A172 (cell line): ENCODE results near the gene ZNF697. TPM values are rescaled to one million over a fixed set of nuclear protein-coding genes. Genes with fewer than 3 reads are reported as not detected.
"Not testable (repeated sequence)": the region's sequence is repeated elsewhere in the genome, so short reads cannot be mapped to it uniquely, and the experiment has no call there.

Experiments
- DNase-seq: peaks from one replicate; pipeline ENCODE4 v3.0.0-alpha.2; 2015; ENCODE audit warnings: low spot score
- total RNA-seq: library from RNA; depleted of rRNA; stranded (reverse); fragments of >200 nt; shearing (Covaris generic); gene quantifications from 2 replicates; pipeline ENCODE4 v1.2.3, GENCODE V29; 2014

The ZNF697 gene
- total RNA-seq, 1 experiment from 2014 or later, result 3.7 TPM

DNA sequence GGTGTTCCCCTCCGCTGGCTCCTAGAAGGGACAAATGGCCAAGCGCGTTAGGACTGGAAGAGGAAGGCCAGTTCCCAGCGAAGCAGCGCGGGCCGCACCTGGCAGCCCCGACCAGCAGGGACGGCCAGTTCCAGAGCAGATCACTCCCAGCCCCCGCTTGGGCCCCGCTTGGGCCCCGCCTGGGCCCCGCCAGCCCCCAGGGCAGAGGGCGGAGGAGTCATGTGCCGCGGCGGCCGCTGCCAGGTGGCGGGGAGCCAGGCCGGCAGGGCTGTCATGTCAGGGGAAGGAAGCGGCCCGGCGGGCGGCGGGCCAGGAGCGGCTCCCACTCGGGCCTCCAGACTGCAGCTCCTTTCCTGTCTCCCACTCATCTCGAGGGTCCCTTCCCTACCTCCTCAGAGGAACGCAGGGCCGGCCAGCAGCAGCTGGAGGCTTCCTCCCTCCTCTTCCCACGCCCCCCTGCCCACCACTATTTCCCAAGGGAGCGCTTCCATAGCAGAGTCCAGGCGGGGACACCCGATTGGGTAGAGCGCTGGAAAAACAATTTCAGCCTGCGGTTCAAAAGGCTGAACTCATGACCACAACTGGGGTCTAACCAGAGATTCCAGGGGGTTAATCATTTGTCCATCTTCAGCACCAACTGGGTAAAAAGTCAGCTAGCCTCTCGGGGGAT is 16.5 kb downstream of the ZNF697 start:
- no peak for DNase-seq

GRCh38 chr1:119631086-119631432 is 17.0 kb downstream of the ZNF697 start:
- no peak for DNase-seq

- no peak for DNase-seq
Measured at GRCh38 chr1:119626841-119627240, 21.2 kb downstream of the ZNF697 start.

DNA sequence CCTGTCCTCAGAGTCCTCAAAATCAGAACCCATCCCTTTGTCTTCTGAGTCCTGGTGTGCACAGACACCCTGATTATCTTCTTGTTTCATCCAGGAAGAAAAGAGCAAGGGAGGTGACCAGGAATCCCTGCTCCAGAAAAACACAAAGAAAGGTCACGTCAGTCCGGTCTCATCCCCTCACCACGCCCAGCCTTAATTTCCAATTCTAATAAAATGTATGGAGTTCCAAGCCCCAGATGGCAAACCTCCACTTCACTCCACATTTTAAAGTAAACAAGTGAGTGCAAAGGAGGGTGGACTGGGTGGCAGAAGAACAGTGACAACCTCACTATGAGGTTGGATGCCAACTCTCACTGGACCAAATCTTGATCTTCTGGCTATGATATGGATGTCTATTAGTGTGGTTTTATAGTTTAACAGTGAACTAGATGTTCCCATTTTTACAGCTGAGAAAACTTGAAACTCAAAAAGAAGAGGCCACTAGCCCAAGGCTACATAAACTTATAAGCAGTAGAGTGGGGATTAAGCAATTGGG is 22.0 kb downstream of the ZNF697 start:
- no peak for DNase-seq

DNA sequence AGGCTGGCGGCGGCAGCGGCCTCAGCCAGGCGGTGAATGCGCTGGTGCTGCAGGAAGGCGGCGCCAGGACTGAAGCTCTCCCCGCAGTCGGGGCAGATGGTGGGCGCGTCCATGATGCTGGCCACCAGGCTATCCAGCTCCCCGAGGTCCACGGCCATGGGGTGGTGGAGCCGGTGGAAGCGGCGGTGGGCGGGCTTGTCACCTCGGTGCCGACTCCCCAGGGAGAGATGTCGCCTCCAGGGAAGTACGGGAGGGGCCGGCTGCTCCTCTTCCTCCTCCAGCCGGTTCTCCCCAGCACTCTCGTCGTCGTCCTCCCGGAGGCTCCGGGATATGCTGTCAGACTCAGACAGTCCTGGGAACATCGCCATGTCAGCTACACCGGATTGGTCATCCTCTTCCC is 24.4 kb downstream of the ZNF697 start:
- no peak for DNase-seq

DNA sequence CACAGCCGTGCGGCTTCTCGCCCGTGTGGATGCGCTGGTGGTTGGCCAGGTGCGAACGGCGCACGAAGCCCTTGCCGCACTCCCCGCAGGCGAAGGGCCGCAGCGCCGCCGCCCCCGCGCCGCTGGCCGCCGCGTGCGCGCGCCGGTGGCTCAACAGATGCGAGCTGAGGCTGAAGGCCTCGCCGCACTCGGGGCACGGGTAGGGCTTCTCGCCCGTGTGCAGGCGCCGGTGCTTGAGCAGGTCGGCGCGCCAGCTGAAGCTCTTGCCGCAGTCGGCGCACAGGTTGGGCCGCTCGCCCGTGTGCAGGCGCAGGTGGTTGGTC is 24.9 kb downstream of the ZNF697 start:
- no peak for DNase-seq

DNA sequence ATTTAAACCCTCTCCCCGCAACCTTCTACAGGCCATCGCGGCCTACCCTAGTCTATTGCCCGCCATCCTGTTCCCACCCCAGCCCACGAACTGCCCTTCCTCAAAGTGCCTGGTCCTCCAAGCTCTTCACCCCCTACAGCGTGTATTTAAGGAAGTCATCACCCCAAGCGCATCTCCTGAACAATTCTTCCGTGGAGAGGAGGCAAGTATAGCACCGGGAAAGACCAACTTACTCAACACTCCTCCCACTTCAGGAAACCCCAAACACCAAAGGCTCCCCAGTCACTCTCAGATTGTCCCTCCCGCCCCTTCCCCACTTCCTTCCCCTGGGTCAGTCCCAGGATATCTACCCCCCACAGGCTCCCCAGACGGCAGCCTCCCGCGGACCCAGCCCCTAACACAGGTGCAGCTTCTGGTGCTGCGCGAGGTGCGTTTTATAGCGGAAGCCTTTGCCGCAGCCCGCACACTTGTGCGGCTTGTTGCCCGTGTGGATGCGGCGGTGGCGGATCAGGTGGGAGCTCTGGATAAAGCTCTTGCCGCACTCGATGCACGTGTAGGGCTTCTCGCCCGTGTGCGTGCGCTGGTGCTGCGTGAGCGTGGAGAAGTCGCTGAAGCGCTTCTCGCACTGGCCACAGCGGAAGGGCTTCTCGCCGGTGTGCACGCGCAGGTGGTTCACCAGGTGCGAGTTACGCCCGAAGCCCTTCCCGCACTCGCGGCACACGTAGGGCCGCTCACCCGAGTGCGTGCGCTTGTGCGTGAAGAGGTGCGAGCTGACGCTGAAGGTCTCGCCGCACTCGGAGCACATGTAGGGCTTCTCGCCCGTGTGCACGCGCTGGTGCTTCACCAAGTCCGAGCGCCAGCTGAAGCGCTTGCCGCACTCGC is 25.5 kb downstream of the ZNF697 start:
- no peak for DNase-seq

DNA sequence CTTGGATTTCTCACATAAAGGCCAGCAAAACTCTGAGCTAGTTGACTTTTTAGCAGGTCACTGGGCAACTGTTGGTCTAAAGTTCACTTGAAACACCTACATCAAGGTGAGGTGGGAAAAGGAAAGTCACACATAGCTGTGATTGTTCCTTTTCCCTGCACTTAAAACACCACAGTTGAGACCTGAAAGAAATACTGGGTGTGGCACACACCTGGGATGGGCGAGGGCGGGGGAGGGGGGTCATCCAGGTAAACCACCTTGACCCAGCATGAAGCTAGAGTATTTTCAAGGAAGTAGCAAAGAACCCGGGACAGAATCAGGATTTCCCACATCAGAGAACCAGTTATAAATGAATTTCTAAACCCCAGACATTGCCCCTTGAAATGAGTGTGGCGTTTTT is 26.4 kb downstream of the ZNF697 start:
- DNase-seq, result no peak

- DNase-seq, result no peak
Measured at GRCh38 chr1:119617751-119618691, 30.0 kb downstream of the ZNF697 start.

- DNase-seq, result not testable (repeated sequence)
Measured at GRCh38 chr1:119616748-119617147, 31.3 kb downstream of the ZNF697 start.

DNA sequence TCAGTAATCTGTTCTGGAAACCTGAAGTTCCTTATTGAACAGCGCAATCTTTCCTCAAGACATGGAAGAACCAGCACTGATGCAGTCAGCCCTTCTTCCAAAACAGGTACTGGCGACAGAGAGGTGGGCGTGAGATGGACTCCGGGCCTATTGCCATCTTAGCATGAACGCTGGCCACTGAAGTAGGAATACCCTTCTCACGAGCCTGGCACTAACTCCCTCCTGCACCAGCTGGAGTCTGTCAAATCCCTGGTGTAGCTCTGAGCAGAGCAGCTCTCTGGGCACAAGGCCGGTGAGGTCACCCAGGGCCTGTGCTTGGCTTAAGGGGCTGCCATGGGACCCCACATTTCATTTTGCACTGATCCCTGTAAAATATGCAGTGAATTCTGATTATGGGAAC is 33.0 kb downstream of the ZNF697 start:
- DNase-seq, result not testable (repeated sequence)

GRCh38 chr1:119613769-119614720 is 34.0 kb downstream of the ZNF697 start:
- peak; percentile 72 for DNase-seq

DNA sequence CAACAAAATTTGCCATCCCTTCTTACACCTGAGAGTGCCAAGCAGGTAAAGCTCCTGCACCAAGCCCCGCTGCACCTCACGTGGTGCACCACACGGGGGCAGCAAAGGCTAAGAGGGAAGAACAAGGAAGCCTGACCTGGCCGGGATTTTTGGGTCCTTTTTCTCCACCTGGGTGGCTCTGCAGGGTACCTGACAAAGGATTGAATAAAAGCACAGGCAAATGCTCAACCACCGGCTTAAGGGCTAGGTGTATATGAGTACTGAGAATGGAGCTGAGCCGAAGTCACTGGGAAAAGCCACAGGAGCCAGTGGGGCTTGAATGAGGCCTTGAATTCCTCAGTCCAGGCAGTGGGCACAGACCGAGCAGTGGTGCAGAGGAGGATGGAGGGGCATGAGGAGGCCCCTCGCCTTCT is 36.4 kb downstream of the ZNF697 start:
- peak; percentile 39 for DNase-seq

- not testable (repeated sequence) for DNase-seq
Measured at GRCh38 chr1:119608816-119609215, 39.2 kb downstream of the ZNF697 start.

DNA sequence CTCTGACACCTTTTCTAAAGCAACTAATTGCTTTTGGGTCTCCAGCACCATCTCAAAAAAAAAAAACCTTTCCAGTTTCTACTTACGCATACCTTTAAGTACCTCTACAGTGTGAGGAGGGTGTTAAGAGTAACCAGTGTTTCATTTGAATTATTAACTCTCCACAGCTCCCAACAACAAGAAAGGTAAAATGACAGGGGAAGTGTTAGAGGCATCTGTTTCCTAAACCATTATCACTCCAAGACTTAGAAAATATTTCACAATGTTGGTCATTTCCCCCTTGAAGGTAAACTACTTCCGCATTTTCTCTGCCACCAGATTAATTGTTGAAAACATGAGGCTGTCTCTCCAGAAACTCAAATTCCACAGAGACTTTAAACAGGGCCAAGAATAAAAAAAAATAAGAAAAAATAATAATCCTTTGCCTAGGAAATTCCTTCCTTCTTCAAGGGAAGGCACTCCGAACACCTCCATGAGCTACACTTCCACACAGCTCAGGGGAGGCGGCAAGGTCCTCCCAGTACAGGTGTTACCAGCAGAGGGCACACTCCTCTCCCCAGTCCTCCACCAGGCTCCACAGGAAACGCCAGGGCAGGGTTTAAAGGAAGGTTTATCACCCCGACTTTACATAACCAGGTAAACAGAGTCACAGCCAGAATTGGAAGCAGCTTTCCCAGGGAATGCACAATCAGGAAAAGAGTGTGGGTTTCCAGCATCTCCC is 40.8 kb downstream of the ZNF697 start:
- DNase-seq, result not testable (repeated sequence)

- no peak for DNase-seq
Measured at GRCh38 chr1:119606394-119606793, 41.7 kb downstream of the ZNF697 start.

GRCh38 chr1:119605686-119606085 is 42.4 kb downstream of the ZNF697 start:
- no peak for DNase-seq

- not testable (repeated sequence) for DNase-seq
Measured at GRCh38 chr1:119605080-119605479, 43.0 kb downstream of the ZNF697 start.

DNA sequence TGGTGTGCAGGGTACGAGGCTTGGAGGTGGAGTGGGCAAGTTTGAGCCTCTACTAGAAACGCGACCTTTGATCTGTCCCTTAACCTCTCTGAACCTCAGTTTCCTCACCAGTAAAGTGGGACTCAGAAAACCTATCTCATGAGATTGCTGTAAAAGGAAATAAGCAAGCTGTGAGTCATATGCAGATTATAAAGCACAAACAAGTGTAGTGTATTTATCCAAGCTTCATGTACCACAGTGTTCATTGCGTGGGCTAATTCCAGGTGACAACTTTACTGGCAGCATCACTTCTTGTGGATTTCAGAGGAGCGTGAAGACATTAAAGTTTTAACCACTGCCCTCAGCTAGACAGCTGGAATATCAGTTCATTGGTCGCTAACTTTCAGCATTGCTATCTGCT is 44.4 kb downstream of the ZNF697 start:
- DNase-seq, result peak; percentile 21

GRCh38 chr1:119603241-119603640 is 44.8 kb downstream of the ZNF697 start:
- DNase-seq, result not testable (repeated sequence)
